ENCODE results near the gene ARHGAP10.

Gene ARHGAP10

GRCh38 chr4:147839200-147839599 lies 107.3 kb downstream of the ARHGAP10 start:
- Histone ChIP-seq H3K9me3 (ENCODE audit: control insufficient read depth, low read length) (no peaks in the 10 kb centered on the region), H3K9ac (ENCODE audit: low read length) (no peak overlapping the region), H3K27me3 (ENCODE audit: control insufficient read depth, insufficient read depth, low read length) (no peaks in the 10 kb centered on the region), H3K36me3 (ENCODE audit: control insufficient read depth, insufficient read depth, low read length) (no peaks in the 10 kb centered on the region), H3K4me3 (ENCODE audit: low read length) (no peak overlapping the region), H3K4me1 (ENCODE audit: control insufficient read depth, insufficient read depth, low read length) (no peaks in the 10 kb centered on the region)

DNA sequence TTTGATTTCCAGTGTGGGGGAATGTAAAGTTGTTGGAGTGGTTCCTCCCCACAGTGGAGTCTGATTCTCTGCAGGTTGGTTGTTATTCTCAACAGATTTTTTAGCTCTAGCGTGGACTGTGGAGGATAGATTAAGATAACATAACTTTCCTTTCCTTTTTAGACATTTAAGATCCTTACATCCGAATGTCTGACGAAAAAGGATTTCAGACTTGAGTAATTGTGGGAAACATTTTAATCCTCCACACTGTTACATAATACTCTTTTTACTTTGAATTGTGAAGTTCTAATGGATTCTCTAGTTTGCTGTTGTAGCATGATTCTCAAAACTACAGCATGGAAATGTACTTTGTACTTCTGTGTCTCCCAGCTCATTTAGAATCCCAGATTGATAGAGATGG lies 107.8 kb downstream of the ARHGAP10 start:
- no peak overlapping the region for H3K4me3 ChIP-seq (ENCODE audit: low read length)
- no peaks in the 10 kb centered on the region for H3K27me3 ChIP-seq (ENCODE audit: control insufficient read depth, insufficient read depth, low read length)
- H3K4me1 ChIP-seq (ENCODE audit: control insufficient read depth, insufficient read depth, low read length): no peaks in the 10 kb centered on the region
- H3K9me3 ChIP-seq (ENCODE audit: control insufficient read depth, low read length): no peaks in the 10 kb centered on the region
- H3K9ac ChIP-seq (ENCODE audit: low read length): no peak overlapping the region
- H3K36me3 ChIP-seq (ENCODE audit: control insufficient read depth, insufficient read depth, low read length): no peaks in the 10 kb centered on the region

DNA sequence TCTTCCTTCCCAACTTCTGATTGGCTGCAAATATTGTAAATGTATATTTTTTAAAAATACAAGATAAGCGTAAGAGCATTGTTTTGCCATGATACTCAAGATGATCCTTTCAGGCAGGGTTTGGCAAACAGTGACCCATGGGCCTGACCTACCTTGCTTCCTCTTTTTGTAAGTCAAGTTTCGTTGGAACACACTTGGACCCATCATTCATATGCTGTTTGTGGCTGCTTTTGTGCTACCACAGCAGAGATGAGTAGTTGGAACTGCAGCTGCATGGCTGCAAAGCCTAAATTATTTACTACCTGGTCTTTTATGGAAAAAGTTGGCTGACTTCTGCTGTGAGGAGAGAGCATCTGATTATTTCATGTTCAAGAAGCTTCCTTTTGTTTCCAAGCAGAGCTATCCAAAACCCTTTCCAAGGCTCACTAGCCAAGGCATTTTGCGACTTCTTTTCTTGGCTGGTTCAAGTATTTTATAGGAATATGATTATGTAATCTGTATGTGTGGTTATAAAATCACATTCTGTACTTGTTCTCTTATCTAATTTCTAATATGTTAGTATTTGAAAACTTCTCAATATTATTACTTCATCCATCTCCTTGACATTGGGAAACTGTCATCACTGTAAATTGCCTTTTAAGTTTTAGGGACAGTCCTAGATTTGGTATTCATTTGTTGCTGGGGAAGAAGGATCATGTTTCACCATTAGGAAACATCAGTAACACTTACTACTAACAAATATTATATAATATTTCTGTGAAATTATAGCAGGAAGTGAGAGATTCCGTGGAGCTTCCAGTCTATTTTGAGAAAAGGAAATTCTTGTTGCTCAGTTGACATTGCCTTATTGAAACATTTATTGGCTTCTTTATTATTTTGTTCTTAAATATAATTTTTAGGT lies 109.2 kb downstream of the ARHGAP10 start:
- no peak overlapping the region for H3K4me3 ChIP-seq (ENCODE audit: low read length)
- H3K4me1 ChIP-seq (ENCODE audit: control insufficient read depth, insufficient read depth, low read length): no peaks in the 10 kb centered on the region
- H3K27me3 ChIP-seq (ENCODE audit: control insufficient read depth, insufficient read depth, low read length): no peaks in the 10 kb centered on the region
- H3K9ac ChIP-seq (ENCODE audit: low read length): no peak overlapping the region
- no peaks in the 10 kb centered on the region for H3K36me3 ChIP-seq (ENCODE audit: control insufficient read depth, insufficient read depth, low read length)
- H3K9me3 ChIP-seq (ENCODE audit: control insufficient read depth, low read length): no peaks in the 10 kb centered on the region

- no peaks in the 10 kb centered on the region for H3K36me3 ChIP-seq (ENCODE audit: control insufficient read depth, insufficient read depth, low read length)
- H3K4me3 ChIP-seq (ENCODE audit: low read length): no peak overlapping the region
- H3K27me3 ChIP-seq (ENCODE audit: control insufficient read depth, insufficient read depth, low read length): no peaks in the 10 kb centered on the region
- H3K4me1 ChIP-seq (ENCODE audit: control insufficient read depth, insufficient read depth, low read length): no peaks in the 10 kb centered on the region
- no peaks in the 10 kb centered on the region for H3K9me3 ChIP-seq (ENCODE audit: control insufficient read depth, low read length)
- no peak overlapping the region for H3K9ac ChIP-seq (ENCODE audit: low read length)
Observed at GRCh38 chr4:147842573-147842972, 110.7 kb downstream of the ARHGAP10 start.

DNA sequence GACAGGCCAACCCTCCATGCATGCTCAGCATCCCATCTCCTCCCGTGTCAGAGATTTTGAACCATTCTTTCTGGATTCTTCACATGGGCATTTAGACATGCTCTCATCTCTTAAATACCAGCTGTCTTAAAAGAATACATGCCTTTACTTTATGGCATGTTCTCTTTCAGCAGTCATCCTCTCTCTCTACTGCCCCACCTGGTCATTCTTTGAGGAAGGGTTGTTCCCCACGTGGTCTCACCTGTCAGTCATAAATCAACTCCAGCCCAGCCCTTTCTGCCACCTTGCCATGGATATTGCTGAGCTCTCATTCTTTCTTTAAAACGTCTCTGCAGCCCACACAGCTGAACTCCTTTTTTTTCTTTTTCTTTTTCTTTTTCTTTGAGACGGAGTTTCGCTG lies 111.3 kb downstream of the ARHGAP10 start:
- no peaks in the 10 kb centered on the region for H3K4me1 ChIP-seq (ENCODE audit: control insufficient read depth, insufficient read depth, low read length)
- no peak overlapping the region for H3K4me3 ChIP-seq (ENCODE audit: low read length)
- no peak overlapping the region for H3K9ac ChIP-seq (ENCODE audit: low read length)
- no peaks in the 10 kb centered on the region for H3K27me3 ChIP-seq (ENCODE audit: control insufficient read depth, insufficient read depth, low read length)
- no peaks in the 10 kb centered on the region for H3K9me3 ChIP-seq (ENCODE audit: control insufficient read depth, low read length)
- H3K36me3 ChIP-seq (ENCODE audit: control insufficient read depth, insufficient read depth, low read length): no peaks in the 10 kb centered on the region

GRCh38 chr4:147844781-147845180 lies 112.9 kb downstream of the ARHGAP10 start:
- Histone ChIP-seq H3K4me1 (ENCODE audit: control insufficient read depth, insufficient read depth, low read length) (no peaks in the 10 kb centered on the region), H3K4me3 (ENCODE audit: low read length) (no peak overlapping the region), H3K27me3 (ENCODE audit: control insufficient read depth, insufficient read depth, low read length) (no peaks in the 10 kb centered on the region), H3K36me3 (ENCODE audit: control insufficient read depth, insufficient read depth, low read length) (no peaks in the 10 kb centered on the region), H3K9me3 (ENCODE audit: control insufficient read depth, low read length) (no peaks in the 10 kb centered on the region), H3K9ac (ENCODE audit: low read length) (no peak overlapping the region)

DNA sequence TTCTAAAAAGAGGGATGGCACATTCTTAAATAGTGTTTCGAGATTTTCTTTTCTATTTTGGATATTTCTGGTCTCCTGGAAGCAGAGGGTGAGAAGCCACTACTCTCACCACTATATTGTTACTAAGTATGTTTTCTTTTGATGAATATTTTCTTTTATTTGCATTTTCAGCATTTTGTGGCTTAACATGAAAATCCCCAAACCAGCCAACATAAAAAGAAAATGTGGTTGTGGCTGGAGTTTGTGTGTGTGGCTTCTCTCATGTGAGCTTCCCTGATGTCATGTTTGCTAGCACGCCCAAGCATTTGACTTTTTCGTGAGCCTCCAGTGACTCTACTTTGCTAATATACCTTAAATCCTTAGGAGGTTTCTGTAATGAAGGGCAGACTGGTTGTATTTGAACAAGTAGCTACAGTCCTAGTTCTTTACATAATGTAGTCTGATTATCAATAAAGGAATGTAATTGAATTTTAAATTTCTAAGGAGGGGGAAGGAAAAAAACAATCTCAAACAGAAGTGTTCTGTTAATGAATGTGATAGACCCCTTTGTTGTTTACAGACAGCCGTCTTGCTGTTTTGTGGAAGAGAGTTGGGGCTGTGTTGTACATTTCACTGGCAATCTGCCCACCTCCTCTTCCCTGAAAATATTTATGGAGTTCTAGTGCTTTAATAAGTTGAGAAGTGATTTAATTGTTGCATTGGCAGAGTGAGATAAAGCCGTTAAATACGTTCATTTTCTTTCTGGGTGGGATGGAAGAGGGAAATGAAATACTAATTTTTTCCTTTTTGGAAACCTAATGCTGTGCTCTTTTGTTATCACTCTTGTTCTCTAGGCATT lies 114.6 kb downstream of the ARHGAP10 start:
- H3K9me3 ChIP-seq (ENCODE audit: control insufficient read depth, low read length): no peaks in the 10 kb centered on the region
- H3K9ac ChIP-seq (ENCODE audit: low read length): no peak overlapping the region
- no peaks in the 10 kb centered on the region for H3K27me3 ChIP-seq (ENCODE audit: control insufficient read depth, insufficient read depth, low read length)
- no peak overlapping the region for H3K4me3 ChIP-seq (ENCODE audit: low read length)
- no peaks in the 10 kb centered on the region for H3K36me3 ChIP-seq (ENCODE audit: control insufficient read depth, insufficient read depth, low read length)
- H3K4me1 ChIP-seq (ENCODE audit: control insufficient read depth, insufficient read depth, low read length): no peaks in the 10 kb centered on the region

- no peak overlapping the region for H3K4me3 ChIP-seq (ENCODE audit: low read length)
- no peaks in the 10 kb centered on the region for H3K27me3 ChIP-seq (ENCODE audit: control insufficient read depth, insufficient read depth, low read length)
- H3K9me3 ChIP-seq (ENCODE audit: control insufficient read depth, low read length): no peaks in the 10 kb centered on the region
- H3K4me1 ChIP-seq (ENCODE audit: control insufficient read depth, insufficient read depth, low read length): no peaks in the 10 kb centered on the region
- no peak overlapping the region for H3K9ac ChIP-seq (ENCODE audit: low read length)
- no peaks in the 10 kb centered on the region for H3K36me3 ChIP-seq (ENCODE audit: control insufficient read depth, insufficient read depth, low read length)
Observed at GRCh38 chr4:147847751-147848590, 116.1 kb downstream of the ARHGAP10 start.

DNA sequence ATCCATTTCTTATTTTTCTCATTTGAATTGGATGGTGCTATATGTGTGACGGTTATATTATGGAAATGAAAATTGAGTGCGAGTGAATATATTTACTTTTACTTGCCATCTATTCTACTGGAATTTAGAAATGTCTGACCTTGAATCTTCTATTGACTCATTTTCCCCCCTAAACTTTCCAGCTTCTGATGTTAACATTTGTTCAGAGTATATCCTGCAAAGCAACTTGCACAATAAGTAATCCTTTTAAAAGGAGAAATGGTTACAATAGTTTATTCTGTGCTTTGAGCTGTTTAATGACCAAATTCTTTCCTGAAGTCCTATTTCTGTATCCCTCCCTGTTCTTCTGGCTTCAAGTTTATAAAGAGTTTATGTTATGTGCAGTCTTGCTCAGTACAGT lies 116.7 kb downstream of the ARHGAP10 start:
- Histone ChIP-seq H3K36me3 (ENCODE audit: control insufficient read depth, insufficient read depth, low read length) (no peaks in the 10 kb centered on the region), H3K9me3 (ENCODE audit: control insufficient read depth, low read length) (no peaks in the 10 kb centered on the region), H3K4me1 (ENCODE audit: control insufficient read depth, insufficient read depth, low read length) (no peaks in the 10 kb centered on the region), H3K27me3 (ENCODE audit: control insufficient read depth, insufficient read depth, low read length) (no peaks in the 10 kb centered on the region), H3K4me3 (ENCODE audit: low read length) (no peak overlapping the region), H3K9ac (ENCODE audit: low read length) (no peak overlapping the region)

- H3K36me3 ChIP-seq (ENCODE audit: control insufficient read depth, insufficient read depth, low read length): no peaks in the 10 kb centered on the region
- no peaks in the 10 kb centered on the region for H3K4me1 ChIP-seq (ENCODE audit: control insufficient read depth, insufficient read depth, low read length)
- no peak overlapping the region for H3K9ac ChIP-seq (ENCODE audit: low read length)
- H3K27me3 ChIP-seq (ENCODE audit: control insufficient read depth, insufficient read depth, low read length): no peaks in the 10 kb centered on the region
- H3K4me3 ChIP-seq (ENCODE audit: low read length): no peak overlapping the region
- H3K9me3 ChIP-seq (ENCODE audit: control insufficient read depth, low read length): no peaks in the 10 kb centered on the region
Observed at GRCh38 chr4:147851135-147851534, 119.2 kb downstream of the ARHGAP10 start.

DNA sequence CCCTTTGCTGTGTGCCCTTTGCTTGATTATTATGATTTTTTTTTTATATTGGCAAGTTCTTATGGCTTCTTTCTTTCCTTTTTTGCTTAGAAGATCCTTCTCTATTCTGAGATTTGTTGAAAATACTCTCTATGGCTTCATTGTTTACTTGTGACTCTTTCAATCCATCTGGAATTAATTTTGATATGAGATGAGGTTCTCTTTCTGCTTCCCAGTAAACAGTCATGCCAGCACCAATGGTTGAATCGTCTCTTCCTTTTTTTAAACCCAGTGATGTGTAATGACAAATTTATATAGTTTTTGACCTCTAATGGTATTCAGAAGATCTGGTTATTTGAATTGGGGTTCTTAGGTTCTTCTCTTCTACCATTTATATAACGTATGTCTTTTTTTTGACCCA lies 121.8 kb downstream of the ARHGAP10 start:
- H3K9me3 ChIP-seq (ENCODE audit: control insufficient read depth, low read length): no peaks in the 10 kb centered on the region

More for the DNA sequence above, 121.8 kb downstream of the ARHGAP10 start:
- Histone ChIP-seq H3K9ac (ENCODE audit: low read length) (no peak overlapping the region), H3K4me3 (ENCODE audit: low read length) (no peak overlapping the region), H3K36me3 (ENCODE audit: control insufficient read depth, insufficient read depth, low read length) (no peaks in the 10 kb centered on the region), H3K4me1 (ENCODE audit: control insufficient read depth, insufficient read depth, low read length) (no peaks in the 10 kb centered on the region), H3K27me3 (ENCODE audit: control insufficient read depth, insufficient read depth, low read length) (no peaks in the 10 kb centered on the region)
